ENCODE data around the gene HYDIN.

Gene HYDIN

GRCh38 chr16:70809392-70810060 lies 421.0 kb downstream of the HYDIN start:
- no peak for DNase-seq

- no peak for DNase-seq
Observed at GRCh38 chr16:70808371-70808770, 422.2 kb downstream of the HYDIN start.

DNA sequence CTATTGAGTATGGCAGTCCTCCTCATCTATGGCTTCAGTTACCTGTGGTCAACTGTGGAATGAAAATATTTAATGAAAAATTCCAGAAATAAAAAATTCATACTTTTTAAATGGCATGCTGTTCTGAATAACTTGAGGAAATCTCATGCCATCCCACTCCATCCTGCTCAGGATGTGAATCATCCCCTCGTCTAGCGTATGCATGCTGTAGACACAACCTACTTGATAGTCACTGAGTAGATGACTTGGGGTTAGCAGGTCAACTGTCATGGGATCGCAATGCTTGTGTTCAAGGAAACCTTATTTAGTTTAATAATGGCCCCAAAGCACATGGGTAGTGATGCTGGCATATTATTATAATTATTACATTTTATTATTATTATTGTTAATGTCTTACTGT lies 424.7 kb downstream of the HYDIN start:
- DNase-seq = no peak

DNA sequence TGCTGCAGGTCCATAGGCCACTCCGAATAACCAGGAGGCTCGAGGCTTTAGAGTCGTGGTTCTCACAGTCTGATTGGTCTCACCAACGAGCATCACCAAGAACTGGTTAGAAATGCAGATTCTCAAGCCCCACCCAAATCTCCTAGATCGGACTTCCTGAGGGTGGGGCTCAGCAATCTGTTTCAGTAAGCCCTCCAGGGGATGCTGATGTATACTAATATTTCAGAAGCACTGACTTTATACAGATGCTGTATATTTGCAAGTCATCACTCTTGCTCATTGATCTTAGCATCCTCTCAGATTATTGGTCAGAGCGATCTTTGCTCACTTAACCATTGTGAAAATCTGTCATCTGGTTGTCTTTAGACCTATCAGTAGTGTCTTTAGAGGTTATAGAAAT lies 425.1 kb downstream of the HYDIN start:
- DNase-seq = no peak

GRCh38 chr16:70804734-70805169 lies 425.8 kb downstream of the HYDIN start:
- no peak for DNase-seq

- no peak for DNase-seq
Observed at GRCh38 chr16:70804153-70804733, 426.3 kb downstream of the HYDIN start.

DNA sequence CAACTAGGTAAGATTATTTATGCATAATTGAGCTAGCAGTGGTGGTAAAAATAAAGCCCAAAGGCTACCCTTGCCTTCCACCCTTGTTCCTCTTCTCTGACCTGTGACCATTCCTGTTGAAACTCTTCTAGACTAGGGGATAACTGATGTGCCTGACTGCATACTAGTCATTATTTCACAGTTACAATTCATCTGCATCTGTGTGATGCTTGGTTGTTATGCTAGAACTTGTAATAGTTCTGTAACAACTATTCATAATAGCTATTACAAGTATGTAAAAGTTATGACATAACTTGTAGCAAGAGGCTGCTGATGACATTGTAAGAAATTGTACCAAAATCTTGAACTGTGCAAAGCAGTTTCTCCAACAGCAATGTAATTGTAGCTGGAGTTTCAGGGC lies 427.2 kb downstream of the HYDIN start:
- no peak for DNase-seq

DNA sequence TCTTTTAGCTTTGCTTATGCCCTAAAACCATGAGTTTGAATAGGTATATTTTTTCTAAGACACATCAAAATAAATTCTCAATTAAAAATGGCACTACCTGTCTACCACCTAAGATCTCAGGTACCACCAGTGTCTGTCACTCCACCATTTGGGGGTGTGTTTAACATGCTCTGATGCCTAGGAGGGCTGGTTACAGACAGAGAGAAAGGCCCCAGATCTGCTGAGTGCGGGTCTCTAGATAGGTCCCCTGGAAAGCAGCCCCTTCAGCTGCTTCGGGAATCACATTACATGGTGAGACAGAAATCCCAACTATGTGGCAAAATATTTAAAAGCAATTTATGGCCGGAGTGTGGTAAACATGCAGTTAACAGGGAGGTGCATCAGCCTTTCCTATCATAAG lies 428.9 kb downstream of the HYDIN start:
- DNase-seq = no peak

DNA sequence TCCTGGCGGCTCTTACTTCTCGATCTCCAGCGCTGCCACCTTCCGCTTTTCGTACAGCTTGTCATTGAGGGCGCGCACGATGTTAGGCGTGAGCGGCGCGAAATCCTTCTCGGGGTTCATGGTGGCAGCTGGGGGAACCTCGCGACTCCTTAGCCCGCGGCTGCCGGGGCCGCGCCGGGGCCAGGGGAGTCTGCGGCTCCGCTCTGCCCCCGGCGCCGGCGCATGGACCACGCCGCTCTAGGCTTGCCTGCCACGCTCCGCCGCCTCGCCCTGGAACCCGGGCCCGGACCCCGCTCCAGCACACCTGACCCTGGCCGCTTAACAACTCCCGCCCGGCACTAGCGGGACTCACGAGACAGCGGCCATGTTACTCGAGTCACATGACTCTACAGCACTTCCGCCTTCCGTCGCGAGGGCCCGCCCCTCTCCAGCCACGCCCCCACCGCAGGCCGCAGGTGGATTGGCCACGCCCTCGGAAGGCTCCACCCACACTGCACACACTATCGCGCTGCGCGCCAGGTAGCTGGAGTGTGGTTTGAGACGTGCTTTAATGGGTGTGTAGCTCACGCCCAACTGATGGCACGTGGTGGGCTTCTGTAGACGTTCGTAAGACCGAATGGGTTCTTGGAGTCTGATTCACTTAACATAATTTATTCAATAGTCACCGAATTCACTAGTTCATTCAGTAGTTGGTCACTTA lies 429.6 kb downstream of the HYDIN start, which contains the start of gene VAC14:
Gene VAC14 (minus strand): TSS at position 378 of the 700 bp plus-strand sequence. CDS start 258 bp downstream, at position 120.
- peak; percentile 95 for DNase-seq

- DNase-seq = no peak
Observed at GRCh38 chr16:70800311-70800710, 430.2 kb downstream of the HYDIN start.

DNA sequence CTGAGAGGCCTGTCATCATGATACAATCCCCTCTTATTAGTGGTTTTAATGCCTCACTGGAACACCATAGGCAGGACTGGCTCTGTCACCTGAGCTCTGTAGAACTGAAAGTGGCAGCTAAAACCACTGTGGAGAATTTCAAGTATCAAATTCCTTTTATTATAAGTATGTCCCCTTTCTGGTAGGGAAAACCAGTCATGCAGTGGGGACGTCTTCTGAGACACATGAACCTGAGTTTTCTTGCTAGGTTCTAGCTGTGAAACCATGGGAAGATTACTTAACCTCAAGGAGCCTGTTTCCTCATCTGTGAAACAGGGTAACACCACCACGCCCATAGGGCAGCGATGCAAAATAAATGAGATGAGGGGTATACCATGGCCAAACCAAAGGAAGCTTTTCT lies 434.2 kb downstream of the HYDIN start:
- no peak for DNase-seq

GRCh38 chr16:70795296-70795912 lies 435.1 kb downstream of the HYDIN start:
- no peak for DNase-seq

DNA sequence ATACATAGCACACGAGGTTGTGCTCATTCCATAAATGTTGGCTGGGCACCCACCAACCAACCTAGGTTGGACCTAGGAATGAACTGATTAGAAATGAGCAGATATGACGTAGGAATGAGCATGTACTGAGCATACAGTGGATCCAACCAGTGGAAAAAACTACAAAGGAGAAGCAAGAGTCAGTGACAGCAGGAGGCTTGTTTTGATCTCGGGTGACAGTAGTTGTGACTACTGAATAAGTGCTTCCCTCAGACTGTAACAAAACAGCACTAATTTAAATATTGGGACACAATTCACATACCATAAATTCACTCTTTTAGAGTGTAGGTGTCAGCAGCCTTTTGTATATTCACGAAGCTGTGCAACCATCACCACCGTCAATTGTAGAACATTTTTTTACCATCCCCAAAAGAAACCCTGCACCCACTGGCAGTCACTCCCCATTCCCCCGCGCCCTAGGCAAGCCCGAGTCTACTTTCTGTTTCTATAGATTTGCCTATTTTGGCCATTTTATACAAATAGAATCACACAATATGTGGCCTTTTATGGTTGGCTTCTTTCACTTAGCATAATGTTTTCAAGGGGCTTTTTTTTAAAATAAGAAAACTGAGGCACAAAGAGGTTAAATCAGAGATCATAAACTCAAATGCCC lies 436.5 kb downstream of the HYDIN start:
- DNase-seq = no peak

- no peak for DNase-seq
Observed at GRCh38 chr16:70790815-70791214, 439.7 kb downstream of the HYDIN start.

DNA sequence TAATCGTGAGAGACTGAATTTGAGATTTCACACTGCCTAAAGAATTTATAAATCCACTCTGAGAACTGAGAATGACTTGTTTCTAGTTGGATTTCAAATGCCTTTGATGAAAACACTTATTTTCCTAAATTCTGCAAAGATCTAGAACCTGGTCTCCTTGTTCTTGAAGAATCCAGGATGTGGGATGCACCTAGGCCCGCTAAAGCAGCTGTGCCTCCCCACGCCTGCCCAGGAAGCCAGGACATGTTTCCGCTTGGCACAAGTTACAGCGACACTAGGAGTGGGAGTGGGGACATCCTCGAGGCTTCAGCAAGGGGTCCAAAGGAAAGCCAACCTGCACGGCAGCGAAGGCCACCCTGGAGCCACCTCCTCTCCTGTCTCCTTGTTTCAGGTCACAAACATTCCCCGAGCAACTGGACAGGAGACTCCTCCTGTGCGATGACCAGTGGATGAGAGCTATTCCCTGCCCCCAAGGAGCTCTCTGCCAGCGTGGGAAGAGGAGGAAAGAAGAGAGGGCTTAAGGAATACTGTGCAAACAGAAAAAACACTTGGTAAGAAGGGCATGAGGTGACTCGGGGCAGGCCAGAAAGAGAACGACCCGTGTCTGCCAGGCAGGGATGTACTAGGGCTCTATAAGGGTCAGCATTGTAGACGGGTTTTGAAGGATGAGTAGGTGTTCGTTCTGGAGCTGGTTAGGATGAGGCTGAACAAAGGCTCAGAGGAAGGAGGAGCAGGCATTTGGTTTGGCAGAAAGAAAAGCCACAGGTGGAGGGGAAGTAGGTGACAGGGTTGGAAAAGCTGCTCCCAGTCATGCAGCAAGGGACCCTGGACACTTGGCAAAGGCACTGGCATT lies 440.7 kb downstream of the HYDIN start:
- no peak for DNase-seq

- DNase-seq = no peak
Observed at GRCh38 chr16:70788668-70789594, 441.6 kb downstream of the HYDIN start.

DNA sequence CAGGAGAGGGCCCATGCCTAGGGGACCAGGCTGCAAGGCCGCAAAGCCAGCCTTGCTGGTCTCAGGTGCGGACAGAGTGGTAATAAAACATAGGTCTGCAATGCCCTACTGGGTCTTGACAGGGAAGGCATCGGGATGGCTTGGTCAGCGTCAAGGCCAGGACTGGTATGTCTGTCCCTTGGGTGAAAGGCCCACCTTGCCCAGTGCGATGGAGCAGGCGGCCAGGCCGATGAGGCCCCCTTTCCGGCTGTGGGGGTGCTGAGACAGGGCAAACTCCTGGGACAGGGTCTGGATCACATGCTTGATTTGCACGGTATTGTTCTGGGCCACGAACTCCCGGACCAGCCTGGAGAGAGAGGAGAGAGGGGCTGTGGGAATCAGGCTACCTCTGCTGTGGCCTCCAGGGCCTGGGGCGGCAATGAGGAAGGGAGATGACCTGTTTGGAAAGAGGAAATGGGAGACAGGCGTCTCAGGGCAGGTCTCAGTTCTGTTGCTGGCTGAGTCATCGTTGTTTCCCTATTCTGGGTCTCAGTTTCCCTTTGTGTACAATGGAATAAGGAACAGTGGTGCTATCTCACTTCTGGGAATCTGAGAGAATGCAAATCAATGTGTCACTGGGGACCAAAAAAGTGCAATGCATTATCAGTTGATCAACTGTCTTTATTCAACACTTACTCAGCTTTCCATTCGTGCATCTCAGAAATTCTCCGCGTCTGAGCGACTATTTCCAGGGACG lies 444.3 kb downstream of the HYDIN start:
- no peak for DNase-seq

- DNase-seq = no peak
Observed at GRCh38 chr16:70784692-70785555, 445.6 kb downstream of the HYDIN start.

GRCh38 chr16:70782237-70782636 lies 448.3 kb downstream of the HYDIN start:
- DNase-seq = no peak
